ENCODE data around the gene CD48. TPM values are rescaled to one million over a fixed set of nuclear protein-coding genes. Genes with fewer than 3 reads are reported as not detected.
"Not testable (repeated sequence)": the region's sequence is repeated elsewhere in the genome, so short reads cannot be mapped to it uniquely, and the experiment has no call there.

Gene CD48
- total RNA-seq, 1 donor from 2014 or later = not detected

GRCh38 chr1:160734301-160734700 is 22.7 kb upstream of the CD48 start:
- Mint-ChIP-seq H3K36me3 (ENCODE audit: low read depth, unreplicated experiment) (peaks cover 4% of the 10 kb centered on the region), H3K4me1 (ENCODE audit: unreplicated experiment) (no peaks in the 10 kb centered on the region), H3K9me3 (ENCODE audit: unreplicated experiment) (no peaks in the 10 kb centered on the region), H3K4me3 (ENCODE audit: unreplicated experiment) (no peak overlapping the region), H3K27ac (ENCODE audit: unreplicated experiment) (no peak overlapping the region), H3K27me3 (ENCODE audit: unreplicated experiment) (no peaks in the 10 kb centered on the region)
- no peak for DNase-seq (ENCODE audit: low spot score)
- TF ChIP-seq CTCF (IDR thresholded peaks at IDR 0.05; ENCODE audit: unreplicated experiment) = no peak

GRCh38 chr1:160733898-160734297 is 22.3 kb upstream of the CD48 start:
- Mint-ChIP-seq H3K36me3 (ENCODE audit: low read depth, unreplicated experiment) (peaks cover 4% of the 10 kb centered on the region), H3K4me3 (ENCODE audit: unreplicated experiment) (no peak overlapping the region), H3K4me1 (ENCODE audit: unreplicated experiment) (no peaks in the 10 kb centered on the region), H3K27me3 (ENCODE audit: unreplicated experiment) (no peaks in the 10 kb centered on the region), H3K27ac (ENCODE audit: unreplicated experiment) (no peak overlapping the region), H3K9me3 (ENCODE audit: unreplicated experiment) (no peaks in the 10 kb centered on the region)
- TF ChIP-seq CTCF (IDR thresholded peaks at IDR 0.05; ENCODE audit: unreplicated experiment) = no peak
- DNase-seq (ENCODE audit: low spot score) = no peak

- Mint-ChIP-seq H3K27ac (ENCODE audit: unreplicated experiment) (no peak overlapping the region), H3K36me3 (ENCODE audit: low read depth, unreplicated experiment) (peaks cover 3% of the 10 kb centered on the region), H3K4me1 (ENCODE audit: unreplicated experiment) (no peaks in the 10 kb centered on the region), H3K27me3 (ENCODE audit: unreplicated experiment) (no peaks in the 10 kb centered on the region), H3K4me3 (ENCODE audit: unreplicated experiment) (no peak overlapping the region), H3K9me3 (ENCODE audit: unreplicated experiment) (no peaks in the 10 kb centered on the region)
- DNase-seq (ENCODE audit: low spot score) = no peak
- TF ChIP-seq CTCF (IDR thresholded peaks at IDR 0.05; ENCODE audit: unreplicated experiment) = no peak
Measured at GRCh38 chr1:160731990-160732389, 20.4 kb upstream of the CD48 start.

GRCh38 chr1:160731564-160731963 is 19.9 kb upstream of the CD48 start:
- not testable (repeated sequence) for H3K4me3 Mint-ChIP-seq (ENCODE audit: unreplicated experiment); DNase-seq (ENCODE audit: low spot score); H3K36me3 Mint-ChIP-seq (ENCODE audit: low read depth, unreplicated experiment); H3K27me3 Mint-ChIP-seq (ENCODE audit: unreplicated experiment); H3K4me1 Mint-ChIP-seq (ENCODE audit: unreplicated experiment); H3K9me3 Mint-ChIP-seq (ENCODE audit: unreplicated experiment); H3K27ac Mint-ChIP-seq (ENCODE audit: unreplicated experiment)

- DNase-seq (ENCODE audit: low spot score) = no peak
- Mint-ChIP-seq H3K27me3 (ENCODE audit: unreplicated experiment) (peaks cover 3% of the 10 kb centered on the region), H3K4me1 (ENCODE audit: unreplicated experiment) (peaks cover 8% of the 10 kb centered on the region), H3K36me3 (ENCODE audit: low read depth, unreplicated experiment) (no peaks in the 10 kb centered on the region), H3K27ac (ENCODE audit: unreplicated experiment) (no peak overlapping the region), H3K9me3 (ENCODE audit: unreplicated experiment) (no peaks in the 10 kb centered on the region), H3K4me3 (ENCODE audit: unreplicated experiment) (no peak overlapping the region)
- no peak for TF ChIP-seq CTCF (IDR thresholded peaks at IDR 0.05; ENCODE audit: unreplicated experiment)
Measured at GRCh38 chr1:160727316-160727640, 15.7 kb upstream of the CD48 start.
